Kidney capillary endothelial cell (primary cell): ENCODE results near the gene PLA2G10.
"Not testable (repeated sequence)": the region's sequence is repeated elsewhere in the genome, so short reads cannot be mapped to it uniquely, and the experiment has no call there.

Source experiments
- DNase-seq: peaks from one replicate; pipeline ENCODE4 v3.0.0-alpha.2; 2018; ENCODE audit warnings: low spot score

PLA2G10 gene

GRCh38 chr16:14667347-14668266, 26.5 kb downstream of the PLA2G10 start:
- no peak for DNase-seq

- DNase-seq = no peak
Observed at GRCh38 chr16:14658063-14658462, 36.0 kb downstream of the PLA2G10 start.

GRCh38 chr16:14652726-14653125, 41.4 kb downstream of the PLA2G10 start:
- no peak for DNase-seq

GRCh38 chr16:14650629-14651028, 43.5 kb downstream of the PLA2G10 start:
- DNase-seq = no peak

- DNase-seq = no peak
Observed at GRCh38 chr16:14649816-14650215, 44.3 kb downstream of the PLA2G10 start.

GRCh38 chr16:14641926-14642325, 52.2 kb downstream of the PLA2G10 start:
- DNase-seq = no peak

- DNase-seq = no peak
Observed at GRCh38 chr16:14641206-14641605, 52.9 kb downstream of the PLA2G10 start.

GRCh38 chr16:14640538-14640937, 53.6 kb downstream of the PLA2G10 start:
- no peak for DNase-seq

- not testable (repeated sequence) for DNase-seq
Observed at GRCh38 chr16:14636951-14637240, 57.2 kb downstream of the PLA2G10 start.

- DNase-seq = not testable (repeated sequence)
Observed at GRCh38 chr16:14636179-14636950, 57.7 kb downstream of the PLA2G10 start.

- no peak for DNase-seq
Observed at GRCh38 chr16:14635395-14636165, 58.5 kb downstream of the PLA2G10 start.

- DNase-seq = no peak
Observed at GRCh38 chr16:14634389-14634725, 59.8 kb downstream of the PLA2G10 start.

- peak; percentile 98 for DNase-seq
Observed at GRCh38 chr16:14632693-14633569, 61.2 kb downstream of the PLA2G10 start, which contains the start of gene BFAR. Gene BFAR (plus strand): TSS chr16:14632951. CDS start chr16:14644347, 11,396 bp downstream.

GRCh38 chr16:14630620-14631330, 63.3 kb downstream of the PLA2G10 start:
- not testable (repeated sequence) for DNase-seq

- DNase-seq = peak; percentile 98
Observed at GRCh38 chr16:14629919-14630619, 64.0 kb downstream of the PLA2G10 start, which contains the start of gene PARN. Gene PARN (minus strand): TSS chr16:14630260. CDS start chr16:14630125, 135 bp downstream.

GRCh38 chr16:14629612-14629918, 64.5 kb downstream of the PLA2G10 start:
- DNase-seq = peak; percentile 16

- DNase-seq = peak; percentile 4
Observed at GRCh38 chr16:14628806-14629611, 65.1 kb downstream of the PLA2G10 start.

- no peak for DNase-seq
Observed at GRCh38 chr16:14627078-14627477, 67.0 kb downstream of the PLA2G10 start.
